ENCODE measurements around the gene DVL1. TPM values are rescaled to one million over a fixed set of nuclear protein-coding genes. Genes with fewer than 3 reads are reported as not detected.

DVL1 gene
- total and polyA plus RNA-seq, 10 of the 15 experiments (the other 5 are each of a cell fraction or from before 2014, with no cell fraction given), result 0.10 to 31.1 (median 4.6) TPM

DNA sequence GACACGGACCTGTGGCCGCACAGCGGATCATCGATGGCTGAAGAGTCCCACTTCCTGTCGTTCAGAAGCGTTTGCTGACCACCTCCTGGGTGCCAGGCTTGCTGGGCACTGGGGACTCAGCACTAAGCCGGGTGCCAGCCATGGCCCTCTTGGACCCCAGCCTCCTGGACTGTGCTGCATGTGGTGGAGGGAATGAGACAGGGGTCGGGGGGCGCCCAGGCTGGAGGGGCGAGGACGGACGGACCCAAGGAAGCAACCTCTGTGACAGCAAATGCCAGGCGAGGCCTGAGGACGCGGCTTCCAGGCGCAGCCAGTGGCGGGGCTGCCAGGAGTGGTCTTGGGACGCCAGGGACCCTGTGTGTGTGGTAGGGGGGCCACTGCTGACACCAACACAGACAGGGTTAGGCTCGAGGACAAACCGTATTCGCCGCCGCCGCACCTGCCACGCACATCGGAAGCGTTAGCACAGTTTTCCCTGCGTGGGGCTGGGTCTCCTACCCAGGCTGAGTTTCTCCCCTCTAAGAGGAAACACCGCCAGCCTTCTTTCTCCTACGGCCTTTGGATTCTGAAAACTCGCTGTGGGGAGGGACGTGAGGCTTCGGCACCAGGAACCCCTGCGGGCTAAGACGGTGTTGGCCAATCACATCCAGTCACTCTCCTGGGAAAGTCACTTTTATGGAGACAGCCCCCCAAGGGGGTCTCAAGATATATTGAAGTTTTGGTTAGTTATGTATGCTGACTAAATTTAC is 12.2 kb upstream of the DVL1 start:
- H3K36me3 ChIP-seq (ENCODE audit: control insufficient read depth in 2 of 2, insufficient read depth in 2 of 2, low read length in 1 of 2), result no peaks in the 10 kb centered on the region
- 72% methylated on average over 35 of the region's 35 CpGs for WGBS (ENCODE audit: insufficient coverage, insufficient replicate concordance, low lambda C conversion rate, missing lambda C conversion rate)
- ChIA-PET POLR2A (no interaction called here), SMC1A (ENCODE audit: uncharacterized antibody, unreplicated experiment) (no interaction called here), CTCF (no interaction called here), RAD21 (ENCODE audit: unreplicated experiment) (no interaction called here)
- in situ Hi-C loops (cut with MboI) (no loop called here), intact Hi-C loops (cut with micrococcal nuclease; ENCODE audit: unreplicated experiment) (no loop called here)
- H3K79me2 ChIP-seq (ENCODE audit: control insufficient read depth, insufficient read depth, low read length), result no peaks in the 10 kb centered on the region
- H3K9ac ChIP-seq (ENCODE audit: control insufficient read depth, insufficient read depth, low read length), result no peak overlapping the region
- no peak overlapping the region for H3K4me2 ChIP-seq (ENCODE audit: control insufficient read depth, insufficient read depth)
- peaks cover 5% of the 10 kb centered on the region for H3K4me1 ChIP-seq (ENCODE audit: control insufficient read depth, insufficient read depth, low read length)
- no peak overlapping the region for H3K27ac ChIP-seq (ENCODE audit: control insufficient read depth, insufficient read depth)
- H3K9me3 ChIP-seq (replicated peaks; ENCODE audit: control insufficient read depth, insufficient read depth, low read length), result no peaks in the 10 kb centered on the region; the same call in 2 of the 3 replicates
- FAIRE-seq, result no peak
- no peaks in the 10 kb centered on the region for H4K20me1 ChIP-seq (ENCODE audit: control insufficient read depth, insufficient read depth)
- no peak overlapping the region for H2AFZ ChIP-seq (ENCODE audit: control insufficient read depth, low read depth, low read length)
- TF ChIP-seq BMI1 (IDR thresholded peaks at IDR 0.05; ENCODE audit: borderline replicate concordance) (no peak), TAF1 (IDR thresholded peaks at IDR 0.05; ENCODE audit: borderline replicate concordance, low read depth, low read length) (no peak), POLR2A (IDR thresholded peaks at IDR 0.05; ENCODE audit: low read depth, low read length) (no peak), RAD51 (IDR thresholded peaks at IDR 0.05) (no peak), RB1 (IDR thresholded peaks at IDR 0.05; ENCODE audit: borderline replicate concordance) (no peak), SREBF1 (IDR thresholded peaks at IDR 0.05; ENCODE audit: low read length) (no peak), KDM1A (IDR thresholded peaks at IDR 0.05; ENCODE audit: borderline replicate concordance) (no peak), CBX3 (IDR thresholded peaks at IDR 0.05; ENCODE audit: borderline replicate concordance, low read depth) (no peak), KAT2A (conservative IDR thresholded peaks at IDR 0.05; ENCODE audit: control insufficient read depth, low read depth, low read length) (no peak), BACH1 (IDR thresholded peaks at IDR 0.05; ENCODE audit: borderline replicate concordance) (no peak), SMARCA5 (IDR thresholded peaks at IDR 0.05) (no peak)
- TF ChIP-seq, protein P1, sequence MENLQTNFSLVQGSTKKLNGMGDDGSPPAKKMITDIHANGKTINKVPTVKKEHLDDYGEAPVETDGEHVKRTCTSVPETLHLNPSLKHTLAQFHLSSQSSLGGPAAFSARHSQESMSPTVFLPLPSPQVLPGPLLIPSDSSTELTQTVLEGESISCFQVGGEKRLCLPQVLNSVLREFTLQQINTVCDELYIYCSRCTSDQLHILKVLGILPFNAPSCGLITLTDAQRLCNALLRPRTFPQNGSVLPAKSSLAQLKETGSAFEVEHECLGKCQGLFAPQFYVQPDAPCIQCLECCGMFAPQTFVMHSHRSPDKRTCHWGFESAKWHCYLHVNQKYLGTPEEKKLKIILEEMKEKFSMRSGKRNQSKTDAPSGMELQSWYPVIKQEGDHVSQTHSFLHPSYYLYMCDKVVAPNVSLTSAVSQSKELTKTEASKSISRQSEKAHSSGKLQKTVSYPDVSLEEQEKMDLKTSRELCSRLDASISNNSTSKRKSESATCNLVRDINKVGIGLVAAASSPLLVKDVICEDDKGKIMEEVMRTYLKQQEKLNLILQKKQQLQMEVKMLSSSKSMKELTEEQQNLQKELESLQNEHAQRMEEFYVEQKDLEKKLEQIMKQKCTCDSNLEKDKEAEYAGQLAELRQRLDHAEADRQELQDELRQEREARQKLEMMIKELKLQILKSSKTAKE (IDR thresholded peaks at IDR 0.05; ENCODE audit: low read depth, poor library complexity, severe bottlenecking), result no peak
- TF ChIP-seq, protein P2, sequence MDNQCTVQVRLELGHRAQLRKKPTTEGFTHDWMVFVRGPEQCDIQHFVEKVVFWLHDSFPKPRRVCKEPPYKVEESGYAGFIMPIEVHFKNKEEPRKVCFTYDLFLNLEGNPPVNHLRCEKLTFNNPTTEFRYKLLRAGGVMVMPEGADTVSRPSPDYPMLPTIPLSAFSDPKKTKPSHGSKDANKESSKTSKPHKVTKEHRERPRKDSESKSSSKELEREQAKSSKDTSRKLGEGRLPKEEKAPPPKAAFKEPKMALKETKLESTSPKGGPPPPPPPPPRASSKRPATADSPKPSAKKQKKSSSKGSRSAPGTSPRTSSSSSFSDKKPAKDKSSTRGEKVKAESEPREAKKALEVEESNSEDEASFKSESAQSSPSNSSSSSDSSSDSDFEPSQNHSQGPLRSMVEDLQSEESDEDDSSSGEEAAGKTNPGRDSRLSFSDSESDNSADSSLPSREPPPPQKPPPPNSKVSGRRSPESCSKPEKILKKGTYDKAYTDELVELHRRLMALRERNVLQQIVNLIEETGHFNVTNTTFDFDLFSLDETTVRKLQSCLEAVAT (IDR thresholded peaks at IDR 0.05), result no peak
- DNase-seq (ENCODE audit: low read depth, low spot score), result no peak
- no TSS peak for BruUV-seq (replicated peaks)
- H3K27me3 ChIP-seq (replicated peaks in 1 of 2; ENCODE audit: control insufficient read depth in 2 of 2, insufficient read depth in 2 of 2, low read length in 1 of 2), result no peaks in the 10 kb centered on the region
- ATAC-seq, result no peak
- no peak overlapping the region for H3K4me3 ChIP-seq
